Measurements from ENCODE around the gene DLL1.
"Not testable (repeated sequence)": the region's sequence is repeated elsewhere in the genome, so short reads cannot be mapped to it uniquely, and the experiment has no call there.

DLL1 gene

GRCh38 chr6:170268216-170269129 lies 22.4 kb downstream of the DLL1 start:
- POLR2A ChIA-PET = no interaction called here
- DNase-seq (ENCODE audit: extremely low spot score) = no peak
- TF ChIP-seq, protein P1, sequence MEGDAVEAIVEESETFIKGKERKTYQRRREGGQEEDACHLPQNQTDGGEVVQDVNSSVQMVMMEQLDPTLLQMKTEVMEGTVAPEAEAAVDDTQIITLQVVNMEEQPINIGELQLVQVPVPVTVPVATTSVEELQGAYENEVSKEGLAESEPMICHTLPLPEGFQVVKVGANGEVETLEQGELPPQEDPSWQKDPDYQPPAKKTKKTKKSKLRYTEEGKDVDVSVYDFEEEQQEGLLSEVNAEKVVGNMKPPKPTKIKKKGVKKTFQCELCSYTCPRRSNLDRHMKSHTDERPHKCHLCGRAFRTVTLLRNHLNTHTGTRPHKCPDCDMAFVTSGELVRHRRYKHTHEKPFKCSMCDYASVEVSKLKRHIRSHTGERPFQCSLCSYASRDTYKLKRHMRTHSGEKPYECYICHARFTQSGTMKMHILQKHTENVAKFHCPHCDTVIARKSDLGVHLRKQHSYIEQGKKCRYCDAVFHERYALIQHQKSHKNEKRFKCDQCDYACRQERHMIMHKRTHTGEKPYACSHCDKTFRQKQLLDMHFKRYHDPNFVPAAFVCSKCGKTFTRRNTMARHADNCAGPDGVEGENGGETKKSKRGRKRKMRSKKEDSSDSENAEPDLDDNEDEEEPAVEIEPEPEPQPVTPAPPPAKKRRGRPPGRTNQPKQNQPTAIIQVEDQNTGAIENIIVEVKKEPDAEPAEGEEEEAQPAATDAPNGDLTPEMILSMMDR (IDR thresholded peaks at IDR 0.05; ENCODE audit: control extremely low read depth, extremely low read depth, low read depth, missing control alignments) = no peak
- CTCF ChIA-PET = interaction anchor here (2.3 kb wide), 1 partner anchor 437 kb away, joined by 4 read pairs; no protein-coding TSS in a partner anchor

DNA sequence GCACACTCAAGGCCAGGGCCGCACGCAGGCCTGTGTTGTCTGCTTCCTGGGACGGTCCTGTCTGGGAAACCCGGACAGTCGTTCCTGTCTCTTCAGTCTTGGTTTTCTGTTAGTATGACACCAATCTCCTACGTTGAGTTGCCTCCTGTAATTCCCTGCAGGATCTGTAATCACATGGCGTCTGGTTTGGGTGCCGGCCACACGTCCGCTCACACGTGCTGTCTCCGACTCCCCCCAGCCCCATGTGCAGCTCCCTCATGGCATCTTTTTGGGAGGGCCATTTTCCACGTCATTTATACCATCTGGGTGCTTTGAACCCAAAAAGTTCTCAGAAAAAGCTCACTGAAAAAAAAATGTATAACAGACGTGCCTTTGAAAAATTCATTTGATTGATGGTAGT lies 23.2 kb downstream of the DLL1 start:
- no peak for DNase-seq (ENCODE audit: extremely low spot score)
- ChIA-PET CTCF (no interaction called here), POLR2A (no interaction called here)
- TF ChIP-seq, protein P1 (IDR thresholded peaks at IDR 0.05; ENCODE audit: control extremely low read depth, extremely low read depth, low read depth, missing control alignments) = no peak

DNA sequence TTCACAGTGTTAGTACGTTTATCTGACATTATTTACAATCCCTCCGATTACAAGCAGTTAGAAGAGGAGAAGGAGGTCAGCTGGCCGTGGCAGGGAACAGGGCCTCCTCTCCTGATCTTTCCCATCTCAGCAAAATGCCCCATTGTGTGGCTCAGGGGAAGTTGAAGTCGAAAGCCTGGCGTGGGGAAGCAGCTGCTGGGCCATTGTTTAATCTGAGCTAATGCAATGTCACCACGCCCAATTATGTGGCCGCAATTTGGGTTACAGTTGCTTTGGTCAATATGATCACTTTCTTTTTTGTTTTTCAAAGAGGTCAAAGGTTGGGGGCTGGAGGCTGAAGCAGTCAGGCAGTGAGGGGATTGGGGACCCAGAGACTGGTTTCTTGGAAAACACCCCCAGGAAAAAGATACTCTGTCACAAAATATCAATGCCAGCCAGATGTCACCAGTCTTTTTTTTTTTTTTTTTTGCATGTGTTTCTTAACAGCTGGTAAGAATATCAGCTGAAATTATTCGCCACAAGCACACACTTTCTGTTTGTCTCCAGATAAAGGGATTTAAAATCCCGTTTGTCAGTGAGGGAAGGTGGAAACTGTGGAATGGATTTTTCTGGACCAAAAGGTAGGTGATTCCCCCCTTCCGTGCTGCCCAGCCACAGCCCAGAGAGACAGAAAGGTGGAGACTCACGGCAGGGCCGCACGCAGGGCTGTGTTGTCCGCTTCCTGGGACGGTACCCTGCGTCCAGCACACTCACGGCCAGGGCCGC lies 24.6 kb downstream of the DLL1 start:
- no peak for DNase-seq (ENCODE audit: extremely low spot score)
- CTCF ChIA-PET = no interaction called here
- TF ChIP-seq, protein P1 (IDR thresholded peaks at IDR 0.05; ENCODE audit: control extremely low read depth, extremely low read depth, low read depth, missing control alignments) = no peak
- POLR2A ChIA-PET = no interaction called here

DNA sequence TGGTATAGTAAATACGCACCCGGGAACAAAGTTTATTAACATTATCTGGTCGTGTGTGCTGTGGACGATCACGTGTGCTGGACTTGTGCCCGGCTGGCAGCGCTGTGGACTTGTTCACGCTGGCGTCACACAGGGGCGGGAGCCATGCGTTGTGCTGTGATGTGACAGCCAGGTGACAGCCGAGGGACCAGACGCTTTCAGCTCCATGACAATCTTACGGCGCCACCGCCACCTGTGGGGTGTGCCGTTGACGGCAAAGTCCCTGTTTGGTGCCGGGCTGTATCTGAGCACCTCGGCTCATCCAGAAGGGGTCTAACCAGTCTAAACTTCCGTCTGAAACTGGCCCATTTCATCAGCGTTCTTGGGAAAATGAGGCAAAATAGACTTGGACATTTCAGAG lies 25.2 kb downstream of the DLL1 start:
- ChIA-PET POLR2A (no interaction called here), CTCF (interaction anchor here (0.9 to 1.5 kb wide), 2 partner anchors 15 to 38 kb away, joined by 4 read pairs; no protein-coding TSS in a partner anchor)
- TF ChIP-seq, protein P1 (IDR thresholded peaks at IDR 0.05; ENCODE audit: control extremely low read depth, extremely low read depth, low read depth, missing control alignments) = no peak
- DNase-seq (ENCODE audit: extremely low spot score) = no peak

DNA sequence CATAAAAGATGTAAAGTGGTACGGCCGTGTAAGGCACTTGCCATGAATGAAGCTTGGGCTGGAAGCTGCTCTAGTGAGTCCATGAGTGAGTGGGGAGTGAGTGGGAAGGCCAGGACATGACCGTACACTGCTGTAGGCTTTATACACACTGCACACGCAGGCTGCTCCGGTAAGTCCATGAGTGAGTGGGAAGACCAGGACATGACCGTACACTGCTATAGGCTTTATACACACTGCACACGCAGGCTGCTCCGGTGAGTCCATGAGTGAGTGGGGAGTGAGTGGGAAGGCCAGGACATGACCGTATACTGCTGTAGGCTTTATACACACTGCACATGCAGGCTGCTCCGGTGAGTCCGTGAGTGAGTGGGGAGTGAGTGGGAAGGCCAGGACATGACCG lies 26.2 kb downstream of the DLL1 start:
- POLR2A ChIA-PET; DNase-seq (ENCODE audit: extremely low spot score): not testable (repeated sequence)
- CTCF ChIA-PET = interaction anchor here (0.9 to 1.5 kb wide), 2 partner anchors 14 to 39 kb away, joined by 4 read pairs; no protein-coding TSS in a partner anchor

- DNase-seq (ENCODE audit: extremely low spot score) = no peak
- TF ChIP-seq, protein P1 (IDR thresholded peaks at IDR 0.05; ENCODE audit: control extremely low read depth, extremely low read depth, low read depth, missing control alignments) = no peak
- POLR2A ChIA-PET = no interaction called here
- CTCF ChIA-PET = interaction anchor here (1.5 kb wide), 1 partner anchor 40 kb away, joined by 4 read pairs; no protein-coding TSS in a partner anchor
Observed at GRCh38 chr6:170264086-170264485, 26.8 kb downstream of the DLL1 start.

DNA sequence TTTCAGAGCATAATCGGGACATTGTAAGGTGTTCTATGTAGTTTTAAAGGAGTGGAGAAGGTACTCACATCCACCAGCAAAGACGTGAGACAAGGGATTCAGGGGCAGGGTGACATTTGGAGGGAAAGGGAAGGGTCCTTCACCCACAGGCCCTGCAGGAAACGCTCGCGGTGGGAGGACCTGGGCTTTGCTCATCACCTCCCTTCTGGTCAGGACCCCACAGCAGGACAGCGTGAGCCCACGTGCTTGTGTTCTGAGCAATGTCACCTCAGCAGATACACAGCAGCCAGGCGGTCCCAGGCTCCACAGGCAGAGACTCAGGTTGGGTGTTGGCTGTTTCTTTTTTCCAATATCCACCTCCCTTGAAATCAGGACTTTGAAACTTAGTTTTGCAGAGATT lies 27.5 kb downstream of the DLL1 start:
- CTCF ChIA-PET = no interaction called here
- DNase-seq (ENCODE audit: extremely low spot score) = no peak
- TF ChIP-seq, protein P1 (IDR thresholded peaks at IDR 0.05; ENCODE audit: control extremely low read depth, extremely low read depth, low read depth, missing control alignments) = no peak
- POLR2A ChIA-PET = no interaction called here
